ENCODE measurements around the gene SLC16A3. TPM values are rescaled to one million over a fixed set of nuclear protein-coding genes. Genes with fewer than 3 reads are reported as not detected.

SLC16A3 gene
- total and polyA plus RNA-seq, 2 of the 8 experiments (the other 6 are each of a cell fraction or from before 2014, with no cell fraction given): 3.8 to 8.7 TPM

DNA sequence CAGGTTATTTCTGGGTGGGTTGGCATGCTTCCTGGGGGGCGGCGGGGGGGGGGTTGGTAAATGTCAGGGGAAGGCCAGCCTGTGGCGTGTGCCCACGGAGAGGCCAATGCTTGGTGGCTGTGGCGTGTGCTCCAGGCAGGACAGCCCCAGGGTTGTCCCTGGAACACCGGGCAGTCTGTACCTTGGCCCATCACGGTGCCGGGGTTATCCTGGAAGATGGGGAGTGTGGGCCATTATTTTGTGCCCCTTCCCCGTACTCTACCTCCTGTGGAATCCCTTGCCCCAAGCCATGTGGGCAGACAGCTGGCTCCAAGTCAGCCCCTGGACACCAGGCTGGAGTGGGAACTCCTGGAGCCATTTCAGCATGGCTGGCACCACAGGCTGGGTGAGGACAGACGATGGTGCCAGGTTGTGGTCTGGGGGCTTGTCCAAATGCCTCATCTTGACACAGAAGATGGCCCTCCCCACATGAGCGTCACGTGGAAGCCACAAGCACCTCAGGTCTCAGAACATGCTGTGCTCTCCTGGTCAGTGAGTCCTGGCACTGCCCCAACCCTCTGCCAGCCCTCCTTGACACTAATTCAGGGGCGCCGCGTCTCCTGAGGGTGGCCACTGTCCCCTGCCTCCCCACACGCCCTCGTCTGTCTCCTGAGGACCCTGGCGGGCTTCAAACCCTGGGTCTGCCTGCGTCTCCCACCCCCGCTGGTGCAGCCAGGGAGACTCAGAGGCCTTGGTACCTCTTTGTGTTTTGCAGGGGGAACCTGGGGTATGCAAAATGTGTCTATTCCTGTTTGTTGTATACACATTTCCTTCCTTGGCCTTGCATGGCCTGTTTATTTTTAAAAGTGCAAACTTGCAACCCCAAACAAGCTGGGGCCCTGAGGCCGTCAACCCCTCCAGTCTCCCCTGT, 4.3 kb downstream of the SLC16A3 start (continued):
- no peak for TF ChIP-seq SIN3A (conservative IDR thresholded peaks at IDR 0.05 in 1 of 2, IDR thresholded peaks at IDR 0.05 in 1 of 2; ENCODE audit: low read depth in 1 of 2, low read length in 2 of 2)
- TF ChIP-seq CTBP2 (IDR thresholded peaks at IDR 0.05; ENCODE audit: borderline replicate concordance, insufficient read depth, insufficient read length, low read length): no peak
- TF ChIP-seq EP300 (IDR thresholded peaks at IDR 0.05; ENCODE audit: borderline replicate concordance in 1 of 2, low read depth in 2 of 2, low read length in 2 of 2): no peak
- TF ChIP-seq BACH1 (IDR thresholded peaks at IDR 0.05; ENCODE audit: low read length): no peak
- TF ChIP-seq, protein P1, sequence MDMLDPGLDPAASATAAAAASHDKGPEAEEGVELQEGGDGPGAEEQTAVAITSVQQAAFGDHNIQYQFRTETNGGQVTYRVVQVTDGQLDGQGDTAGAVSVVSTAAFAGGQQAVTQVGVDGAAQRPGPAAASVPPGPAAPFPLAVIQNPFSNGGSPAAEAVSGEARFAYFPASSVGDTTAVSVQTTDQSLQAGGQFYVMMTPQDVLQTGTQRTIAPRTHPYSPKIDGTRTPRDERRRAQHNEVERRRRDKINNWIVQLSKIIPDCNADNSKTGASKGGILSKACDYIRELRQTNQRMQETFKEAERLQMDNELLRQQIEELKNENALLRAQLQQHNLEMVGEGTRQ (IDR thresholded peaks at IDR 0.05; ENCODE audit: low read length): no peak
- no peak for TF ChIP-seq SIX5 (IDR thresholded peaks at IDR 0.05; ENCODE audit: low read depth, low read length)
- no peak for TF ChIP-seq MAFK (IDR thresholded peaks at IDR 0.05; ENCODE audit: low read depth, low read length)

Data from H1 (cell line).